ENCODE results near the gene GCN1.

- TF ChIP-seq, protein P1, sequence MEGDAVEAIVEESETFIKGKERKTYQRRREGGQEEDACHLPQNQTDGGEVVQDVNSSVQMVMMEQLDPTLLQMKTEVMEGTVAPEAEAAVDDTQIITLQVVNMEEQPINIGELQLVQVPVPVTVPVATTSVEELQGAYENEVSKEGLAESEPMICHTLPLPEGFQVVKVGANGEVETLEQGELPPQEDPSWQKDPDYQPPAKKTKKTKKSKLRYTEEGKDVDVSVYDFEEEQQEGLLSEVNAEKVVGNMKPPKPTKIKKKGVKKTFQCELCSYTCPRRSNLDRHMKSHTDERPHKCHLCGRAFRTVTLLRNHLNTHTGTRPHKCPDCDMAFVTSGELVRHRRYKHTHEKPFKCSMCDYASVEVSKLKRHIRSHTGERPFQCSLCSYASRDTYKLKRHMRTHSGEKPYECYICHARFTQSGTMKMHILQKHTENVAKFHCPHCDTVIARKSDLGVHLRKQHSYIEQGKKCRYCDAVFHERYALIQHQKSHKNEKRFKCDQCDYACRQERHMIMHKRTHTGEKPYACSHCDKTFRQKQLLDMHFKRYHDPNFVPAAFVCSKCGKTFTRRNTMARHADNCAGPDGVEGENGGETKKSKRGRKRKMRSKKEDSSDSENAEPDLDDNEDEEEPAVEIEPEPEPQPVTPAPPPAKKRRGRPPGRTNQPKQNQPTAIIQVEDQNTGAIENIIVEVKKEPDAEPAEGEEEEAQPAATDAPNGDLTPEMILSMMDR (optimal IDR thresholded peaks at IDR 0.05 in 1 of 3, IDR thresholded peaks at IDR 0.05 in 1 of 3, conservative IDR thresholded peaks at IDR 0.05 in 1 of 3; ENCODE audit: extremely low read depth in 1 of 3, insufficient read depth in 2 of 3, low read length in 3 of 3), result no peak
- no peak for TF ChIP-seq EZH2 (IDR thresholded peaks at IDR 0.05; ENCODE audit: low read length)
These were observed 52.2 kb downstream of the GCN1 start for GRCh38 chr12:120142231-120142877.
